ENCODE data around the gene PPP1R26. TPM values are rescaled to one million over a fixed set of nuclear protein-coding genes. Genes with fewer than 3 reads are reported as not detected.

PPP1R26 gene
- total RNA-seq, 2 donors from 2014 or later: 0.14 to 0.54 TPM

GRCh38 chr9:135536216-135536615, 56.6 kb downstream of the PPP1R26 start:
- Mint-ChIP-seq H3K9me3 (no peaks in the 10 kb centered on the region), H3K27ac (no peak overlapping the region), H3K36me3 (no peaks in the 10 kb centered on the region)
- DNase-seq (ENCODE audit: low spot score in 2 of 2) (no peak), ATAC-seq (peak in 1 of 2 donors; percentile 71)

Other genes with a start within 250 kb of the PPP1R26 start
- gene MRPS2, start 20.9 kb downstream of the PPP1R26 start, total RNA-seq: 10 to 100 TPM; 16.4 to 53.7 TPM
- gene LCN1, start 41.7 kb downstream of the PPP1R26 start, total RNA-seq: not detected
- not detected for gene OBP2A, start 66.3 kb downstream of the PPP1R26 start, total RNA-seq
- not detected for gene PAEP, start 82.0 kb downstream of the PPP1R26 start, total RNA-seq
- not detected for gene GLT6D1, start 159.8 kb downstream of the PPP1R26 start, total RNA-seq
- gene LCN9, start 183.5 kb downstream of the PPP1R26 start, total RNA-seq: not detected
- not detected for gene SOHLH1, start 219.7 kb downstream of the PPP1R26 start, total RNA-seq
- gene KCNT1, start 222.4 kb downstream of the PPP1R26 start, total RNA-seq: not detected